Esophagus squamous epithelium (tissue), 4 donors: ENCODE results near the gene PDE12.

Experiments
- CTCF ChIP-seq, 6 experiments: fragments of 450-650 bp in 4 of 6; fragments of 200-600 bp in 2 of 6; sonication (generic) in 2 of 6; IDR thresholded peaks; one replicate each; pipeline ENCODE4 v1.5.1; 2016 to 2019; ENCODE audit warnings: antibody characterized with exemption in 6 of 6, mild to moderate bottlenecking in 4 of 6, moderate library complexity in 4 of 6
- POLR2A ChIP-seq, 4 donors: fragments of 450-650 bp; IDR thresholded peaks; one replicate each; pipeline ENCODE4 v1.6.1; 2017; ENCODE audit warnings: antibody characterized with exemption in 4 of 4, mild to moderate bottlenecking in 4 of 4, moderate library complexity in 3 of 4

GRCh38 chr3:57555306-57555705 lies 768 bp upstream of the PDE12 start:
- TF ChIP-seq CTCF (IDR thresholded peaks at IDR 0.05) (no peak), POLR2A (IDR thresholded peaks at IDR 0.05) (no peak)
